ENCODE results near the gene INAFM1. TPM values are rescaled to one million over a fixed set of nuclear protein-coding genes. Genes with fewer than 3 reads are reported as not detected.
A peak's percentile ranks its signal among the peaks of the same experiment; 100 is the strongest.
"Not testable (repeated sequence)": the region's sequence is repeated elsewhere in the genome, so short reads cannot be mapped to it uniquely, and the experiment has no call there.

The INAFM1 gene
- total RNA-seq, 1 donor: 2.2 TPM

DNA sequence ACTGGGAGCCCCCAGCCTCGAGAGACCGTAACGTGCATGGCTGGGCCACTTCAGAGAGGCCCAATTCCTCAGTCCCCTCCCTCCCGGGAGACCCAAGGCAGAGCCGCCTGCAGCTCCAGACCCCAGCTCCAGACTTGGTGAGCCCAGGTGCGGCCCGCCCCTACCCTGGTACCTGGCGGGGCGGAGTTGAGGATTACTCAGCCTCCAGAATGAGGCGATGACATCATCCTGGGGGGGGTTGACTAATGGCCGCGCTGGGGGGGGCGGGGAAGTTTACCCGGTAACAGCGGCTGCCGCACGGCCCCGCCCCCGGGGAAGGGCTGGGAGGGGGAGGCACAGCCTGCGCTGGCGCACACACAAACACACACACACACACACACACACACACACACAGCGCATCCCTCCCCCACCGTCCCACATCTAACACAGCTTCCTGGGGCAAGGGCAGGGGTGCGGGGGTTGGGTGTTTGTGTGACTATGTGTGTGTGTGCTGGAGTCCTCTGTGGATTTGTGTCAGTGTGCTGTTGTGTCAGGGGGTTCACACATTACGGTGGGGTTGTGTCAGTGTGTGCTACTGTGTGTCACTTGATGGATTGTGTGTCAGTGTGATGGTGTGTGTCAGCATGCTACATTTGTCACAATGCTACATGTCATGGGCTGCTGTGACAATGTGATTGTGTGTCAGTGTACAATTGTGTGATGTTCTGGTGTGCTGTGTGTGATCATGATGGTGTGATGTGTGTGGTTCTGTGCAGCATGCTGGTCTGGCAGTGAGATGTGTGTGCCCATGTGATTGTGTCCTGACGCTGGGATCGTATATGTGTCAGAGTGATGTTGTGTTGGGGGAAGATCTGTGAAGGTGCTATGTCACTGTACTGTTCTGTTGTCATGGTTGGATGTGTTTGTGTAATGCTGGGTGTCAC is 33.4 kb upstream of the INAFM1 start:
- DNase-seq (ENCODE audit: low read depth in 2 of 3, low spot score in 2 of 3): peak in 2 of 3 donors; percentile 86 to 88

DNA sequence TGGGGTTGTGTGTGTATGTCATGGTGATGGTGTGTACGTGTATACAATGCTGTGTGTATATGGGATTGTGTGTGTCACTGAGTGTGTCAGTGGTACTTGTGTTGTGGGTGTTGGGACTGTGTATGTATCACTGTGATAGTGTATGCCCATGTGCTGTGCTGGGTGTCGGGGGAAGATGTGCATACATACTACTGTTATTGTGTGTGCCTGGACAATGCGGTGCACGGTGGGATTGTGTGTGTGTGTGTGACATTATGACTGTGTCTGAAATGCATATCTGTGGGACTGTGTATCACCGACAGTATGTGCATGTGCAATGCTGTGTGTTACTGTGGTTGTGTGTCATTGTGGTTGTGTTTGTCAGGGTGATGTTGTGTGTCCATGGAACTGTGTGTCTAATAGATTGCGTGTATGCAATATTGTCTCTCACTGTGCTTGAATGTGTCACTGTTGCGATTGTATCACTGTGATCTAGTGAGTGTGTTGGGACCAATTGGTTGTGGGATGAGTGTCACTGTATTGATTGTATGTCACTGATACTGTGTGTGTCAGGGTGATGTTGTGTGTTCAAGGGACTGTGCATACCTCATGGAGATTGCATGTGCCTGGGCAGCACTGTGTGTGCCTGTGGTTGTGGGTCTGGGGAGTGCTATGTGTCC is 32.6 kb upstream of the INAFM1 start:
- DNase-seq (ENCODE audit: low read depth in 2 of 3, low spot score in 2 of 3): no peak

DNA sequence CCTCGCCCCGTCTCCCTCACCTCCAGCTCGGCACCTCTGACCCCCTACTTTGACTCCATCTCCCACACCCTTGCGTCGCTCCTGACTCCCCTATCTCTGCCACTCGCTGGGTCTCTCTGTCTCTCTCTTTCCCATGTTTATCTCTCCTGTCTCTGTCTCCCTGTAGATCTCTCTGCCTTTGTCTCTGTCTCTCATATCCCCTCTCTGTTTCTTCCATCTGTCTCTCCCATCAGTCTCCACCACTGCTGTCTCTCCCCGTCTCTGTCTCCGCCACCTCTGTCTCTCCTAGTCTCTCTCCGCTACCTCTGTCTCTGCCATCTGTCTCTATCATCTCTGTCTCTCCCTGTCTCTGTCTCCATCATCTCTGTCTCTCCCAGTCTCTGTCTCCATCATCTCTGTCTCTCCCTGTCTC is 31.3 kb upstream of the INAFM1 start:
- DNase-seq (ENCODE audit: low read depth in 2 of 3, low spot score in 2 of 3): no peak

DNA sequence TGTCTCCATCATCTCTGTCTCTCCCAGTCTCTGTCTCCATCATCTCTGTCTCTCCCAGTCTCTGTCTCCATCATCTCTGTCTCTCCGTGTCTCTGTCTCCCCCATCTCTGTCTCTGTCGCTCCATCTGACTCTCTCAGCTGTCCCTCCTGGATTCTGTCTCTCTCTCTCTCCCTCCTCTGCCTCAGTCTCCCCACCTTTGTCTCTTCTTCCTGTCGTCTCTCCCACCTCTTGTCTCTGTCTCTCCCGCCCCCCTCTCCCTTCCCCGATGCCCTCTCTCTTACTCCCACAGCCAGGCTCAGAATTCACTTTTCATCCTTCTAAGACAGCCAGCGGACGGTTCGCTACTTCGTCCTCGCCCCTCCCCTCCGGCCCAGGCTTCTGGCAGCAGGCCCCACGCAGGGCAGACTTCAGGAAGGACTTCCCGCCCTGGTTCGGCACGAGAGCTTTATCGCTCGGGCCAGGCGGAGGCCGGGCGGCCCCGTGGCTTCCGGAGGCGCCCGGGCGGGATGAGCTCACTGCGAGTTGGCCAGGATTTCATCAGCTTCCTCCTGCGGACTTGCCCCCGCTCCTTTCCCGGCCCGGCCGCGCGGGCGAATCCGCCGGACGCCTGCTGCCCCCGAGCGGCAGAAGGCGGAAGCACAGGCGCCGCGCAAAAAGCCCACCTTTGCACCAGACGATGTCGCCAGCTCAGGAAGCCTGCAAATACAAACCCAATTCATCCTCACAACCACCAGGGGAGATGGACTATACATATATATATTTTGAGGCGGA is 30.7 kb upstream of the INAFM1 start:
- DNase-seq (ENCODE audit: low read depth in 2 of 3, low spot score in 2 of 3): peak in 2 of 3 donors; percentile 98

DNA sequence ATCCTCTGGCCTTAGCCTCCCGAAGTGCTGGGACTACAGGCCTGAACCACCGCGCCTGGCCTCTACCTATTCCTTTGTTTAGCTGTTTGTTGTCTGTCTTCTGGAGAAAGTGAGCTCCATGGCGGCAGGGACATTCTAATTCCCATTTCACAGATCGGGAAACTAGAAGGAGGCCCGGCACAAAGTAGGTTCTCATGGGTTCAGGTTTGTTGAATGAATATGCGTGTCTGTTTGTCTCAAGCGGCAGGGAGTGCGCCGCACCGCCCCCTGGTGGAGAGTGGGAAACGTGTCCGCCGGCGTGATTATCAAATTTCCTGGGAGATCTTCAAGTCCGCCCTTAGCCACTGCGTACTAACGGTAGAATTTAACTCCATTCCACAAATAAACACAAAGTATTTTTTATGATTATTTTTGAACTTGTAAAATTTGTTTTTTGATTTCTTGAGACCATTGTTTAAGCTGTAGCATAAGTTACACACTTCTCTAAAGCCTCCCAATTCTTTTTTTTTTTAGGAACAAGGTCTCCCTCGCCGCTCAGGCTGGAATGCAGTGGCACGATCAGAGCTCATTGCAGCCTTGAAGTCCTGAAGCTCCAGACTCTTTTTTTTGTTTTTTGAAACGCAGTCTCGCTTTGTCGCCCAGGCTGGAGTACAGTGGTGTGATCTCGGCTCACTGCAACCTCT is 27.2 kb upstream of the INAFM1 start:
- peak in 1 of 3 donors; percentile 85 for DNase-seq (ENCODE audit: low read depth in 2 of 3, low spot score in 2 of 3)

DNA sequence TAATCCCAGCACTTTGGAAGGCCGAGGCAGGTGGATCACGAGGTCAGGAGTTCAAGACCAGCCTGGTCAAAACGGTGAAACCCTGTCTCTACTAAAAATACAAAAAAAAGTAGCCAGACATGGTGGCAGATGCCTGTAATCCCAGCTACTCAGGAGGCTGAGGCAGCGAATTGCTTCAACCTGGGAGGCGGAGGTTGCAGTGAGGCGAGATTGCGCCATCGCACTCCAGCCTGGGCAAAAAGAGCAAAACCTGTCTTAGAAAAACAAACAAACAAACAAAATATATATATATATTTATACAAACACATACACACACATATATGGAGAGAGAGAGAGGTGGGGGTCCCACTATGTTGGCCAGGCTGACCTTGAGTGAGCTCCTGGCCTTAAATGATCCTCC is 21.7 kb upstream of the INAFM1 start:
- not testable (repeated sequence) for DNase-seq (ENCODE audit: low read depth in 2 of 3, low spot score in 2 of 3)

DNA sequence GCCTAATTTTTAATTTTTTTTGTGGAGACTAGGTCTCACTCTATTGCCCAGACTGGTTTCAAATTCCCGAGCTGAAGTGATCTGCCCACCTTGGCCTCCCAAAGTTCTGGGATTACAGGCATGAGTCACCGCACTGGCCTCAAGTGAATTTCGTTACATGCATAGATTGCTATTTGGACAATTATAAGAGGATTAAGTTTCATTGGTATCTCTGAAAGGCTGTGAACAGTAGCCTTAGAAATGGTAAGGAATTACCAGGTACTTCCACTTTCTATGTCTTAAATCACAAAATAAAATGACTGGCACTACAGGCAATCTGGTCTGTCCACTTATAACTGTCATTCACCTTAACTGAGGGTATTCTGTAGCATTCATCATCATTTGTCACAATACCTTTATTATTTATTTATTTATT is 21.2 kb upstream of the INAFM1 start:
- no peak for DNase-seq (ENCODE audit: low read depth in 2 of 3, low spot score in 2 of 3)

DNA sequence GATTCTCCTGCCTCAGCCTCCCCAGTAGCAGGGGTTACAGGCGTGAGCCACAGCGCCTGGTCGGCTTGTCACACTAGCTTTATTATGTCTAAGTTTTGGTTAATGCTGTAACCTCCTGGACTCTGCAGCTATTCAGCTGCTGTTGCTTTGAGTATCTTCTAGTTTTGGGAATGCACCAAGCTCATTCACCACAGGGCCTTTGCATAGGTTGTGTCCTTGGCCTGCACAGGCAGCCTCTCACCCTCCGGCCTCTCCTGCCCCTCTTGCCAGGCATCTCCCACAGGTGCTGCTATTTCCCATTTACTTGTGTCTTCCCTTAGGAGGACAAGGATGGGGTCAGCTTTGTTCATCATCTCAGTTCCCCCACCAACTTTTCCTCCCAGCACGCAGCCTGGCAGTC is 20.7 kb upstream of the INAFM1 start:
- DNase-seq (ENCODE audit: low read depth in 2 of 3, low spot score in 2 of 3): no peak

DNA sequence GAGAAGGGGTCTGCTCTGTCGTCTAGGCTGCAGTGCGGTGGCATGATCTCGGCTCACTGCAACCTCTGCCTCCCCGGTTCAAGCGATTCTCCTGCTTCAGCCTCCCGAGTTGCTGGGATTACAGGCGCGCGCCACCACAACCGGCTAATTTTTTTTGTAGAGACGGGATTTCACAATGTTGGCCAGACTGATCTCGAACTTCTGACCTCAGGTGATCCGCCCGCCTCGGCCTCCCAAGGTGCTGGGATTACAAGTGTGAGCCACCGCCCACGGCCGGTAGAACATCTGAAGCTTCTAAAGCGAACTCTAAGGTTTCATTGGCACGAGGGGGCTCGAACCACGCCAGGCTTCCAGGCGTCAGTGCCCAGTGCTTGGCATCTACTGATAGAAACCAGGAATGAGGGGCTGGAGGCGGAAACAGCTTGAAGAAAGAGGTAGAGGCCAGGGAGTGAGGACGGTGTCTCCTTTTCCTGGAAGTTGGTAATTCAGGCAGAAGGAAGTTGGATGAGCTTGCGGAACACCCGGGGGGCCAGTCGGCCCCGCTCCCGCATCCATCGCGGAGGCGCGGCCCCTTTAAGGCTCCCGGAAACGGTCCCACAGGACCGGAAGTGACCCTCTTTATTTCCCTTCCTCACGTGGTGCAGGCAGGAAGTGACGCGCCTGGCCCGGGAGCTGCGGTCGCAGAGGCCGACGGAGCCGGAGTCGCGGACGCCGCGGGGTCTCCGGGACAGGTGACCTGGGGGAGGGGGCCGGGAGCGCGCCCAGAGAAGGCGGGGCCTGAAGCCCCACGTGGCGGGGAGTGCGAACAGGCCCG is 18.6 kb upstream of the INAFM1 start, which contains the start of gene CCDC9:
Gene CCDC9 (plus strand): TSS at position 647 of the 814 bp plus-strand sequence. CDS start 1,876 bp downstream, outside the sequence.
- peak; percentile 80 to 98 (median 96) for DNase-seq (ENCODE audit: low read depth in 2 of 3, low spot score in 2 of 3)

DNA sequence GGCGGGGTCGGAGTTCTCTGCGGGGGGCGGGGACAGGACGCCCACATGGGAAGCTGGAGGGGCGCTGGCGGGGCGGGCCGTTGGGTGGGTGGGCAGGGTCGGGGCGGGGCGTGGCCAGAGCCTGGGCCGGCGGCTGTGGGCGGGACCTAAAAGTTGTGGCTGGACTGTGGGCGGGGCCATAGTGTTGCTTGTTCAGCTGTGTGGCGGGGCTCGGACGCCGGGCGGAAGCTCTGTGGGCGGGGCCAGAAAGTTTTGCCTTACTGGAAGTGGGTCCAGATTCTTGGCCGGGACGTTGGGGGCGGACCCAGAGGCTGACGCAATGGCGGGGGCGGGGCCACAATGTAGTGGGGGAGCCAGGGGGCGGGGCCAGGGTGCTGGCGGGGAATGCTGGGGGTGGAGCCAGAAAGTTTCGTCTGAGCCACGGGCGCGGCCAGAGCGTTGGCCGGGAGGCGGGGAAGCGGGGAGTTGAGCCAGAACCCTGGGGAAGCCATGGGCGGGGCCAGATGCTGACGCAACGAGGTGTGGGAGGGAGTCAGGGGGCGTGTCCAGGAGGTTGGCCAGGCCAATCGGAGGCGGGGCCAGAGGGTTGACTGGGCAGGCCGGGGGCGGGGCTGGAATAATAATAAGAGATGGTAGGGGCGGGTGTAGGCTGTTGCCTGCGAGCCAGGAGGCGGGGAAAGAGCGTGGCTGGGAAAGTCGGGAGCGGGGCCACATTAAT is 17.8 kb upstream of the INAFM1 start:
- peak; percentile 95 to 99 (median 98) for DNase-seq (ENCODE audit: low read depth in 2 of 3, low spot score in 2 of 3)

DNA sequence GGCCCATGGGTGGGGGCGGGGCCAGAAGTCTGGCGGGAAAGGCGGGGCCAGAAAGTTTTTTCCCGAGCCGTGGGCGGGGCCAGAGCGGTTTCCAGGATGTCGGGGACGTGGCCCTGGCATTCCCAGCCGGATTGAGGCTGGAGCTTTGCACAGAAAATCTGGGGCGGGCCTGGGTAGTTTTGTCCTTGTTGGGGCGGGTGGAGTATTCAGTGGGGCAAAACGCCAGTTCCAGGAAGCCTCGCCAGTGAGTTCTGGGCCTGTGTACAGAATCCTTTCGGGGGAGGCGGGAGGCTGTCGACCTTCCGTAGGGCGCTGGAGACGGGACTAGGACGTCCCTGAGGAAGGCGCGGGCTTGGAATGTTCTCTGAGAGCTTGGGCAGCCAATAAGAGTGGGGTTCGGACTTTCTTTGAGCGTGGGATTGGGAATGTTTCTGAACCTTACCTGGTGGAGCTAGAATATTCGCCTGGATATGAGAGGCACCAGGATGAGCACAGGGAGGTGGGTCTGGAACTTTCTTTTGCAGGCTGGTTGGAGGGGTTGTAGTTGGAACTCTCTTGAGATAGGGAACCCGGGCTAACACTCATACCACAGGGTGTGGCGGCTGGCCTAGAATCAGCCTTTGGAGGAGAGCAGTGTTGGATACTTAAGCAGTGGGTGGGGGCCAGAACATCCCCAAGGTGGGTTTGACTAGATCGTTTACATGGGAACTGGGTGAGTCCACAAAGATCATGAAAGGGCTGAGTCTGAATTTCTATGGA is 17.1 kb upstream of the INAFM1 start:
- DNase-seq (ENCODE audit: low read depth in 2 of 3, low spot score in 2 of 3): peak in 1 of 3 donors; percentile 31

DNA sequence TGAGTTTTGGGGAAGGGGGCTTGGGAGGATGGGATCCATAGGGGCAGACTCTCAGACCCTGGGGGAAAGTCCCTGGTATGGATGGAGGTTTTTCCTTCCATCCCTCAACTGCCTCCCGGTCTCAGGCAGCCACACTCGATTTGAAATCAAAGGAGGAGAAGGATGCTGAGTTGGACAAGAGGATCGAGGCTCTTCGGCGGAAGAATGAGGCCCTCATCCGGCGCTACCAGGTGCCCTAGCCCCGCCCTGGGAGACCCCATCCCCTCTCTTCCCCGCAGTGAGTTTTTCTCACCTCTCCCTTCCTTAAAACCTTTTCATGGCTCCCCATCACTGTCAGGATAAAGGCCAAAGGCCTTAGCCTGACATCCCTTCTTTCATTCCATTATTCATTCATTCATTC is 16.3 kb upstream of the INAFM1 start:
- no peak for DNase-seq (ENCODE audit: low read depth in 2 of 3, low spot score in 2 of 3)

DNA sequence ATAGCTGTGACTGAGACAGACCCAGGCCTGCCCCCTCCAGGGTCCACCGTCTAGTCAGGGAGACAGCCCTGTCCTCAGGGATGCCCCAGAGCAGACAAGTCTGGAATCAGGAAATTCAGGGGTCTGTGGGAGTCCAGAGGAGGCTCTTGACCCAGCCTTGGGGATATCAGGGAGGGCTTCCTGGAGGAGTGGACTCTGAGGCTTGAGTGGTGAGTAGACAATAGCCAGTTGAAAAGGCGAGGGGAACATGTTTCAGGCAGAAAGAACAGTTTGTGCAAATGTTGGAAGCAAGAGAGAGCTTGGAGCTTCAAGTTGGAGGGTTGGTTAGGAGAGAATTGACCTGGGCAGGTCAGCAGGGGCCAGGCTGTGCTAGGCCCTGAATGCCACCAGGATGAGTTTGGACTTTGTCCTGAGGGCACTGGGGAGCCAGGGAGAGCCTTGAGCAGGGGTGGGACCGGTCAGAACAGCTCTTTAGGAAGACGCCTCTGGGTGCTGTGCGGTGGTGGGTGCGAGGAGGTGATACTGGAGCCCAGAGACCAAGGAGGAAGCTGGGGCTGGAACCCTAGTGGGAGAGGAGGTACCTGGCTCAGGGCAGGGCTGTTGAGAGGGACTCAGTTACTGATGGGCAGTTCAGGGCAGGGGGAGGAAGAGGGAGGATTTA is 15.7 kb upstream of the INAFM1 start:
- no peak for DNase-seq (ENCODE audit: low read depth in 2 of 3, low spot score in 2 of 3)

DNA sequence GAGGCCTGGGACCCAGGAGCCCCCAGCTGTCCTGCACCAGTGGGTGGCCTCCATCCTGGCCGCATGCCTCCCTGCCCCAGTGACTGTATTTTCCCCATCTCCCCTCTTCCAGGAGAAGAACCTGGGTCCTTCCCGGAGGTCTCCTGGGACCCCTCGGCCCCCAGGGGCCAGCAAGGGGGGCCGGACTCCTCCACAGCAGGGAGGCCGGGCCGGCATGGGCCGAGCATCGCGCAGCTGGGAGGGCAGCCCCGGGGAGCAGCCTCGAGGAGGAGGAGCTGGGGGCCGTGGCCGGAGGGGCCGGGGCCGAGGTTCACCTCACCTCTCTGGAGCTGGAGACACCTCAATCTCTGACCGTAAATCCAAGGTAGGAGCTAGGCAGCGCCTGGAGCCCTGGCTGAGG is 14.2 kb upstream of the INAFM1 start:
- DNase-seq (ENCODE audit: low read depth in 2 of 3, low spot score in 2 of 3): no peak

DNA sequence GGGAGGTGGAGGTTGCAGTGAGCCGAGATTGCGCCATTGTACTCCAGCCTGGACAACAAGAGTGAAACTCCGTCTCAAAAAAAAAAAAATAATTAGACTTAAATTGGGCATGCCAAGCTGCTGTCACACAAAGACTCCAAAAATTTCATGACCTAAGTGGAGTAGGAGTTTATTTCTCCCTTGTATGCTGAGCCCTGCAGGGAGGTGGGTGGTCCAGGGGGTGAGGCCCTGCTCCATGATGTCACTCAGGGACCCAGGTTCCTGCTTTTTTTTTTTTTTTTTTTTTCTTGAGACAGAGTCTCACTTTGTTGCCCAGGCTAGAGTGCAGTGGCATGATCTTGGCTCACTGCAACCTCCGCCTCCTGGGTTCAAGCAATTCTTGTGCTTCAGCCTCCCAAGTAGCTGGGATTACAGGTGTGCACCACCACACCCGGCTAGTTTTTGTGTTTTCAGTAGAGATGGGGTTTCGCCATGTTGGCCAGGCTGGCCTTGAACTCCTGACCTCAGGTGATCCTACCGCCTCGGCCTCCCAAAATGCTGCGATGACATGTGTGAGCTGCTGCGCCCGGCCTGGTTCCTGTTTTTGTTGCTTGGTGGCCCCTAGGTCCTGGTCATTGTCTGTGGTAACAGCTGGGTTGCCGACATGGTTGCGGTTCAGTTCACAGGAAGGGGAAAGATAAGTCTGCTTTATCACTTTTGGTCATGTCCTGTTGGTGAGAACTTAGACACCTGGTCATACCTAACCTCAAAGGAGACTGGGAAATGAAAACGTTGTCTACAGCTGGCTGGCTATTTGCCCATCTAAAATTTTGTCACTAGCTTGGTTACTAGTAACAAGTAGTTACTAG is 12.5 kb upstream of the INAFM1 start:
- DNase-seq (ENCODE audit: low read depth in 2 of 3, low spot score in 2 of 3): peak in 1 of 3 donors; percentile 64

DNA sequence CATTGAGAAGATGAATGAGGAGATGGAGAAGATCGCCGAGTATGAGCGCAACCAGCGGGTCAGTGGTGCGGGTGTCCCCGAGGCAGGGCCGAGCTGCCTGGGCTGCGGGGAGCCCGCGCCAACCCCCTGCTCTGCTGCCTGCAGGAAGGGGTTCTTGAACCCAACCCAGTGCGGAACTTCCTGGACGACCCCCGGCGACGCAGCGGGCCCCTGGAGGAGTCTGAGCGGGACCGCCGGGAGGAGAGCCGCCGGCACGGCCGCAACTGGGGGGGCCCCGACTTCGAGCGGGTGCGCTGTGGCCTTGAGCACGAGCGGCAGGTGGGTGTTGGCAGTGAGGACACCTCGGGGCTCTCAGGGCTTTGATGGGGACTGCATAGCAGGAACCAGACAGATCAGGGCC is 10.1 kb upstream of the INAFM1 start:
- DNase-seq (ENCODE audit: low read depth in 2 of 3, low spot score in 2 of 3): no peak

Measured in hematopoietic multipotent progenitor cell (in vitro differentiated cells).